Neural cell (in vitro differentiated cells): ENCODE data around the gene CYP11A1. TPM values are rescaled to one million over a fixed set of nuclear protein-coding genes. Genes with fewer than 3 reads are reported as not detected.

Source experiments
- H2AFZ ChIP-seq: fragments of 200-600, 300-800 bp; sonication (generic), shearing (Covaris generic); 2 replicates; pipeline ENCODE4 v1.6.0; 2014; ENCODE audit warnings: low read depth, mild to moderate bottlenecking, antibody characterized with exemption, low read length, moderate library complexity
- H3F3A ChIP-seq: fragments of 200-600 bp; shearing (Covaris generic); 2 replicates; pipeline ENCODE4 v1.6.1; 2016; ENCODE audit warnings: mild to moderate bottlenecking, moderate library complexity, mixed read lengths, antibody characterized with exemption, low read length; ENCODE audit not compliant: insufficient read depth, poor library complexity, severe bottlenecking
- H3K27ac ChIP-seq: fragments of 200-600, 300-800 bp; sonication (generic), shearing (Covaris generic); 2 replicates; pipeline ENCODE4 v1.5.1; 2014; ENCODE audit warnings: mild to moderate bottlenecking, low read length, moderate library complexity
- H3K27me3 ChIP-seq: fragments of 300-800, 200-600 bp; sonication (generic), shearing (Covaris generic); 2 replicates; pipeline ENCODE4 v1.6.0; 2014; ENCODE audit warnings: mild to moderate bottlenecking, low read depth, low read length, moderate library complexity; ENCODE audit not compliant: insufficient read depth
- H3K36me3 ChIP-seq: fragments of 300-800, 200-600 bp; sonication (generic), shearing (Covaris generic); 2 replicates; pipeline ENCODE4 v1.5.1; 2014; ENCODE audit warnings: mild to moderate bottlenecking, antibody characterized with exemption, low read length, moderate library complexity; ENCODE audit not compliant: insufficient read depth
- H3K4me2 ChIP-seq: fragments of 300-800, 200-600 bp; sonication (generic), shearing (Covaris generic); 2 replicates; pipeline ENCODE4 v1.6.0; 2014; ENCODE audit warnings: mild to moderate bottlenecking, low read length
- H3K4me3 ChIP-seq: fragments of 300-800, 200-600 bp; sonication (generic), shearing (Covaris generic); 2 replicates; pipeline ENCODE4 v1.5.1; 2014; ENCODE audit warnings: mild to moderate bottlenecking, low read length, moderate library complexity
- H3K79me2 ChIP-seq: fragments of 200-600 bp; shearing (Covaris generic); replicated peaks from 2 replicates; pipeline ENCODE4 v1.6.0; 2014; ENCODE audit warnings: mild to moderate bottlenecking, low read length, moderate library complexity; ENCODE audit not compliant: insufficient read depth
- H3K9ac ChIP-seq: fragments of 300-800, 200-600 bp; sonication (generic), shearing (Covaris generic); 2 replicates; pipeline ENCODE4 v1.6.1; 2016; ENCODE audit warnings: mild to moderate bottlenecking, low read length, mixed read lengths
- H3K9me2 ChIP-seq: fragments of 200-600 bp; shearing (Covaris generic); 2 replicates; pipeline ENCODE4 v1.6.1; 2016; ENCODE audit warnings: mild to moderate bottlenecking, low read length, mixed read lengths; ENCODE audit not compliant: insufficient read depth
- H3K9me3 ChIP-seq: fragments of 200-600, 300-800 bp; sonication (generic), shearing (Covaris generic); 2 replicates; pipeline ENCODE4 v1.6.1; 2016; ENCODE audit warnings: mild to moderate bottlenecking, mixed run types, low read length, moderate library complexity, mixed read lengths
- H4K20me1 ChIP-seq: fragments of 200-600 bp; shearing (Covaris generic); 2 replicates; pipeline ENCODE4 v1.6.1; 2016; ENCODE audit warnings: mild to moderate bottlenecking, mixed run types; ENCODE audit not compliant: insufficient read depth
- EP300 ChIP-seq: fragments of 450-650 bp; conservative IDR thresholded peaks from 2 replicates; pipeline ENCODE4 v1.6.1; 2014; ENCODE audit warnings: antibody characterized with exemption, mild to moderate bottlenecking, moderate library complexity; ENCODE audit not compliant: poor library complexity, severe bottlenecking
- EZH2 ChIP-seq: fragments of 200-600, 300-800 bp; shearing (Covaris generic), sonication (generic); IDR thresholded peaks from 2 replicates; pipeline ENCODE4 v1.6.1; 2014; ENCODE audit warnings: antibody characterized with exemption, low read length, borderline replicate concordance, mild to moderate bottlenecking; ENCODE audit not compliant: insufficient read depth, poor library complexity, severe bottlenecking
- MXI1 ChIP-seq: fragments of 450-650 bp; conservative IDR thresholded peaks from 2 replicates; pipeline ENCODE4 v1.6.1; 2014; ENCODE audit warnings: antibody characterized with exemption, mild to moderate bottlenecking; ENCODE audit not compliant: poor library complexity, severe bottlenecking
- POLR2AphosphoS5 ChIP-seq: IDR thresholded peaks from 2 replicates; pipeline ENCODE4 v1.6.1; 2012
- RAD21 ChIP-seq: fragments of 450-650 bp; conservative IDR thresholded peaks from 2 replicates; pipeline ENCODE4 v1.6.1; 2014; ENCODE audit warnings: antibody characterized with exemption, mild to moderate bottlenecking, moderate library complexity
- SMC3 ChIP-seq: fragments of 450-650 bp; conservative IDR thresholded peaks from 2 replicates; pipeline ENCODE4 v1.6.1; 2014; ENCODE audit warnings: antibody characterized with exemption, mild to moderate bottlenecking, moderate library complexity; ENCODE audit not compliant: poor library complexity
- TAF1 ChIP-seq: IDR thresholded peaks from 2 replicates; pipeline ENCODE4 v1.6.1; 2012; ENCODE audit warnings: low read depth
- polyA plus RNA-seq: library from polyadenylated mRNA; depleted of rRNA; stranded (reverse); fragments of >200 nt; gene quantifications from 2 replicates; pipeline ENCODE4 v1.2.3, GENCODE V29; 2014
- TF ChIP-seq, protein P1 (sequence below): fragments of 450-650 bp; IDR thresholded peaks from 2 replicates; pipeline ENCODE4 v1.5.1; 2014; ENCODE audit warnings: antibody characterized with exemption, mild to moderate bottlenecking, moderate library complexity; ENCODE audit not compliant: poor library complexity, severe bottlenecking
- TF ChIP-seq, protein P2 (sequence below): IDR thresholded peaks from 2 replicates; pipeline ENCODE4 v1.6.1; 2012; ENCODE audit warnings: borderline replicate concordance

Gene CYP11A1
- polyA plus RNA-seq, 1 donor from 2014 or later, result not detected

DNA sequence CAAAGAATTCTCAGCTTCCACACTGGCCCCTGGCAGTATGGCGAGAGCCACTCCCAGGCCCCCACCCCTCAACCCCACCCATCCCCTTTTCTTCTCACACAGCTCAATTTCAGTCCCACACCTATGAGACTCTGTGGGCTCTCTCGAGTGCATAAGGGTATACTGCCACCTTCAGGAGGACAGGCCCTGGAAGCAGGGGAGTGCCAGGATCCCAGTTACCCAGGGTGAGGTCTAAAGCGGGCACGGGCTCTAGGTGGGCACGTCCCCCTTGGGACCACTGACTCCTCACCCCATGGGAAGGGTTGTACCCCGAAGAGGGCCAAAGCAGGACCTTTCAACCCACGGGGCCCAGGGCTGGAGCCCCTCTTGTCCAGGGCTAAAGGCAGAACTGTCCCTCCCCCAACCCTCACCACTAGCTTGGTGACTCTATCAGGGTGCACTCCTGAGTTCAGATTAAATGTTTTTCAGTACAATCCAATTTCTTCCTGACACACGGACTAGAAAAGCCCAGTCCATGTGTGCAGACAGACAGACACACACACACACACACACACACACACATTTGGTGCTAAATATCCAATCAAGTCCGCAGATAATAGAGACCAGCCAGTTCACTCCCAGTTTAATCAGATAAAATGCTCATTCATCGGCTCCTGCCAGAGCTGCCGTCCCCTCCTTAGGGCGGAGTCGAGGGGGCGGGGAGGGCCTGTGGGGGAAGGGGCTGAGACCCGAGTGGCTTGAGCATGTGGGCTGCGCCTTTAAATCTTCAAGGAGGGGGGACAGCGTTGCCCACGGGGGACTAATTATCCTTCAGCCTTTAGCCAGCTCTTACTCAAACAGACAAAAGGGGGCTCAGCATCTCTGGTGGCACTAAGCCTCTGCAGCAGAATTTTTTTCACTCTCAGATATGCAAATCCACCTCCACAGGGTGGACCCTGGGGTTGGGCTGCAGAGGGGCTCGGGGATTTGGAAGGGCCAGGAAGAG, 59.3 kb downstream of the CYP11A1 start:
- Histone ChIP-seq H3K27me3 (no peaks in the 10 kb centered on the region), H3K79me2 (no peaks in the 10 kb centered on the region), H3K9me2 (no peaks in the 10 kb centered on the region), H3K36me3 (no peaks in the 10 kb centered on the region), H4K20me1 (no peaks in the 10 kb centered on the region), H2AFZ (peak overlapping the region; percentile 19), H3K27ac (peak overlapping the region; percentile 80), H3K9me3 (no peaks in the 10 kb centered on the region), H3K4me3 (peak overlapping the region; percentile 13), H3F3A (peaks cover 5% of the 10 kb centered on the region), H3K9ac (peak overlapping the region; percentile 64), H3K4me2 (peak overlapping the region; percentile 35)
- TF ChIP-seq, protein P1, sequence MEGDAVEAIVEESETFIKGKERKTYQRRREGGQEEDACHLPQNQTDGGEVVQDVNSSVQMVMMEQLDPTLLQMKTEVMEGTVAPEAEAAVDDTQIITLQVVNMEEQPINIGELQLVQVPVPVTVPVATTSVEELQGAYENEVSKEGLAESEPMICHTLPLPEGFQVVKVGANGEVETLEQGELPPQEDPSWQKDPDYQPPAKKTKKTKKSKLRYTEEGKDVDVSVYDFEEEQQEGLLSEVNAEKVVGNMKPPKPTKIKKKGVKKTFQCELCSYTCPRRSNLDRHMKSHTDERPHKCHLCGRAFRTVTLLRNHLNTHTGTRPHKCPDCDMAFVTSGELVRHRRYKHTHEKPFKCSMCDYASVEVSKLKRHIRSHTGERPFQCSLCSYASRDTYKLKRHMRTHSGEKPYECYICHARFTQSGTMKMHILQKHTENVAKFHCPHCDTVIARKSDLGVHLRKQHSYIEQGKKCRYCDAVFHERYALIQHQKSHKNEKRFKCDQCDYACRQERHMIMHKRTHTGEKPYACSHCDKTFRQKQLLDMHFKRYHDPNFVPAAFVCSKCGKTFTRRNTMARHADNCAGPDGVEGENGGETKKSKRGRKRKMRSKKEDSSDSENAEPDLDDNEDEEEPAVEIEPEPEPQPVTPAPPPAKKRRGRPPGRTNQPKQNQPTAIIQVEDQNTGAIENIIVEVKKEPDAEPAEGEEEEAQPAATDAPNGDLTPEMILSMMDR, result peak; percentile 90
- TF ChIP-seq EP300, result no peak
- peak; percentile 88 for TF ChIP-seq RAD21
- peak; percentile 85 for TF ChIP-seq SMC3

- Histone ChIP-seq H3K79me2 (no peaks in the 10 kb centered on the region), H3K9me2 (no peaks in the 10 kb centered on the region), H3K9me3 (no peaks in the 10 kb centered on the region), H3K4me2 (no peak overlapping the region), H3K4me3 (no peak overlapping the region), H3K27me3 (no peaks in the 10 kb centered on the region), H3F3A (peaks cover 5% of the 10 kb centered on the region), H3K36me3 (no peaks in the 10 kb centered on the region), H3K9ac (no peak overlapping the region), H3K27ac (peak overlapping the region; percentile 80), H2AFZ (no peak overlapping the region), H4K20me1 (no peaks in the 10 kb centered on the region)
- no peak for TF ChIP-seq POLR2AphosphoS5
- TF ChIP-seq, protein P2, sequence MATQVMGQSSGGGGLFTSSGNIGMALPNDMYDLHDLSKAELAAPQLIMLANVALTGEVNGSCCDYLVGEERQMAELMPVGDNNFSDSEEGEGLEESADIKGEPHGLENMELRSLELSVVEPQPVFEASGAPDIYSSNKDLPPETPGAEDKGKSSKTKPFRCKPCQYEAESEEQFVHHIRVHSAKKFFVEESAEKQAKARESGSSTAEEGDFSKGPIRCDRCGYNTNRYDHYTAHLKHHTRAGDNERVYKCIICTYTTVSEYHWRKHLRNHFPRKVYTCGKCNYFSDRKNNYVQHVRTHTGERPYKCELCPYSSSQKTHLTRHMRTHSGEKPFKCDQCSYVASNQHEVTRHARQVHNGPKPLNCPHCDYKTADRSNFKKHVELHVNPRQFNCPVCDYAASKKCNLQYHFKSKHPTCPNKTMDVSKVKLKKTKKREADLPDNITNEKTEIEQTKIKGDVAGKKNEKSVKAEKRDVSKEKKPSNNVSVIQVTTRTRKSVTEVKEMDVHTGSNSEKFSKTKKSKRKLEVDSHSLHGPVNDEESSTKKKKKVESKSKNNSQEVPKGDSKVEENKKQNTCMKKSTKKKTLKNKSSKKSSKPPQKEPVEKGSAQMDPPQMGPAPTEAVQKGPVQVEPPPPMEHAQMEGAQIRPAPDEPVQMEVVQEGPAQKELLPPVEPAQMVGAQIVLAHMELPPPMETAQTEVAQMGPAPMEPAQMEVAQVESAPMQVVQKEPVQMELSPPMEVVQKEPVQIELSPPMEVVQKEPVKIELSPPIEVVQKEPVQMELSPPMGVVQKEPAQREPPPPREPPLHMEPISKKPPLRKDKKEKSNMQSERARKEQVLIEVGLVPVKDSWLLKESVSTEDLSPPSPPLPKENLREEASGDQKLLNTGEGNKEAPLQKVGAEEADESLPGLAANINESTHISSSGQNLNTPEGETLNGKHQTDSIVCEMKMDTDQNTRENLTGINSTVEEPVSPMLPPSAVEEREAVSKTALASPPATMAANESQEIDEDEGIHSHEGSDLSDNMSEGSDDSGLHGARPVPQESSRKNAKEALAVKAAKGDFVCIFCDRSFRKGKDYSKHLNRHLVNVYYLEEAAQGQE, result no peak
- no peak for TF ChIP-seq EP300
- no peak for TF ChIP-seq SMC3
- TF ChIP-seq TAF1, result no peak
- TF ChIP-seq RAD21, result no peak
- TF ChIP-seq EZH2, result no peak
- no peak for TF ChIP-seq MXI1
- TF ChIP-seq, protein P1, result no peak
Observed at GRCh38 chr15:74306781-74307217, 60.6 kb downstream of the CYP11A1 start.
